HG03060 (cell line): ENCODE results near the gene ZNF408.
"Not testable (repeated sequence)": the region's sequence is repeated elsewhere in the genome, so short reads cannot be mapped to it uniquely, and the experiment has no call there.

Experiments used
- ATAC-seq: cut with Tn5 transposase; IDR thresholded peaks from one replicate; pipeline ENCODE4 v1.9.1; 2021; ENCODE audit warnings: low read depth, moderate number of reproducible peaks; ENCODE audit not compliant: unreplicated experiment

Gene ZNF408

DNA sequence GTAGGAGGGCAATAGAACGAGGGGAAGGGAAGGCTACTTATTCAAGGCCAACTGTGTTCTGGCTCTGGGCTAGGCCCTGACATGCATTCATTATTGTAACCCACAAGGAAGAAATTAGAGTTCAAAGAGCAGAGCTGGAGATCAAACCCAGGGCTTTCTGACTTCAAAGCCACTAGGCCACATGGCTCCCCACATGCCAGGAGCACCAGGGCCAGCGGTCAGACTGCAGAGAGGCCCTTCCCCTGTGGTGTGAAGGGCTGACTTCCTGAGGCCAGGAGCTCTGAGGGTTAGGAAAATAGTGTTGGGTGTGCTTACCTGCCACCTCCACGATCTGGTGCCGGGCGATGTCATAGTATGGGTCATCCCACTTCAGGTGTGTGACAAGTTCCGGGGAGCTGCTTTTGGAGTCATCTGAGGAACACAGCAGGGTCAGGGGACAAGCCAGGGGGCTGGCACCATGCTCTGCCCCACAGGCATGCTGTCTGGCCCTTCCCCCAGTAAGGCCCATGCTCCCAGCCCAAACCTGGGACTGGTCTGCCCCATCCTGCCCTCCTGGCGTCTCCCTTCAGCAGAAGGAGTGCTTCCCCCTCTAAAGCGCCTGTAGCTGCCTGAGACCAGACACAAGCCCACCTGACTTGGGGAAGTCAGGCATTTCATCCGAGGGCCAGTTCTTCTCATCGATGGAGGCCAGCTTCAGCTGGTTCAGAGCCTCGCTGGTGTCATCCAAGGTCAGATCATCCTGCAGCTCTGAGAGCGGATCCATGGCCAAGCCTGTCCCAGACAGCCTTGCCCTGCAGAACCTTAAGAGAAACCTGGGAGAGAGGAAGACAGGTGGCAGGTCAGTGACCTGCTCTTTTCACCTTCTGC is 5.3 kb upstream of the ZNF408 start:
- no peak for ATAC-seq

DNA sequence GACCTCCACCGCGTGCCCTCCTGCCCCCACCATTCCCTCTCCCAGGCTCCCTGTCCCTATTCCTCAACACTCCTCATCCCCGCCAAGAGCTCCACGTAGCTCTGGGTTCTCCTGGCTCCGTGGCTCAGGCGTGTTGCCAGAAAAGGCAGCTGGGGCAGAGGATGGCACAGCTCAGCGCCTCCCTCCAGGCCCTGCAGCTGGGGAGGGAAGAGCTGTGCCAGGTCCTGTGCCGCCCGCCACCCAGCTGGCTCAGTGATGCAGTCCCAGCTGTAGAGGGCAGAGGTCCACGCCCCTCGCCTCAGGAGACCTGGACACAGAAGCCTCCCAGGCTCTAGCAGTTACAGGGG is 4.6 kb upstream of the ZNF408 start:
- ATAC-seq = no peak

DNA sequence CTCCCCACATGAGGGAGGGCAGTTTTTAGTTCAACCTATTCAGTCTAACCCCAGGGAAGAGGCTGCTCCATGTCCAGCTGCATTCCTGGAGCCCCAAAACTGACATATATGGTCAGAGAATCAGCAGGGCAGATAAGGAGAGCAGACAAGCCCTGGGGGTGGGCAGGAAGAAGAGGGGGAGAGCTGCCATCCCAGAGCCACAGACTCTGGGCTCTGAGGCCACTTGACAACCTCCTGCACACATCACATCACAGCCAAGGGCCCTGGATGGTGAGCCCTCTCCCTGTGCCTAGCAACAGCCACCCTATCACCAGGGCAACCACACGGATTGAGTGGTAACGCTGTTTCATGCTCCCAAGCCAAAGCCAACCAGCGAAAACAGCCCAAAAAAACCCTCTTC is 3.5 kb upstream of the ZNF408 start:
- no peak for ATAC-seq

DNA sequence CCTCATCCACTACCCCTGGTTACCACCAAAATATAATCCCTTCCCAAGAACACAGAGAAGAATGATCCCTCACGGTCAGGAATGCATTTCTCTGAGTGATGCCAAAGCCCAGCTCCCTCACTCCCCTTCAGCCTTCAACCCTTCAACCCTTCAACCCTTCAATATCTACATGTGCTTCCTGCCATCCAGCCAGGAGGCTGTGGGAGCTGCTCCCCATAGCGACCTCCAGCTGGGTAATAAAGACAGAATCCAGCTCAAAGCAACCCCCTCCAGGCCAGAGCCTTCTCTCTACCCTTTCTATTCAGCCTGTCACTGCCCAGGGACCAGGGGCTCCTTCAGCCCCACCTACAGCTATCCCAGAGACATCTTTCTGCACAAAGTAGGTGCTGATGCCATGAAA is 3.1 kb upstream of the ZNF408 start:
- ATAC-seq = no peak

DNA sequence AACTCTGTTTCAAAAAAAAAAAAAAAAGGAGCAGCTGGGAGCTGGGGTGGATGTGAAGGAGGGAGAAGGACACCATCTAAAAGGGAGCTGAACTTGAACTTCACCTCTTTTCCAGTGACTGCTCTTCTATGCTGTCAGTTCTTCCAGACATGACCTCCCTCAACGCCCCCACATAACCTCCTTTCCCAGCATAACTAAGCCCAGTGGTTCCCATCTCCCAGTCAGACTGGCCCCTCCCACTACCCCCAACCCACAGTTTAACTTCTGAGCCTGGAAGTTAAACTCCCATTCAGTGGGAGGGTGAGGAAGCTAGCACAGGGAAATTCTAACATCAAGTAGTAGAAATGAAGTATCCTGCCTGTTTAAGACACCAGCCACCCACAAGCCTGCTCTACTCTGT is 2.2 kb upstream of the ZNF408 start:
- ATAC-seq = no peak

DNA sequence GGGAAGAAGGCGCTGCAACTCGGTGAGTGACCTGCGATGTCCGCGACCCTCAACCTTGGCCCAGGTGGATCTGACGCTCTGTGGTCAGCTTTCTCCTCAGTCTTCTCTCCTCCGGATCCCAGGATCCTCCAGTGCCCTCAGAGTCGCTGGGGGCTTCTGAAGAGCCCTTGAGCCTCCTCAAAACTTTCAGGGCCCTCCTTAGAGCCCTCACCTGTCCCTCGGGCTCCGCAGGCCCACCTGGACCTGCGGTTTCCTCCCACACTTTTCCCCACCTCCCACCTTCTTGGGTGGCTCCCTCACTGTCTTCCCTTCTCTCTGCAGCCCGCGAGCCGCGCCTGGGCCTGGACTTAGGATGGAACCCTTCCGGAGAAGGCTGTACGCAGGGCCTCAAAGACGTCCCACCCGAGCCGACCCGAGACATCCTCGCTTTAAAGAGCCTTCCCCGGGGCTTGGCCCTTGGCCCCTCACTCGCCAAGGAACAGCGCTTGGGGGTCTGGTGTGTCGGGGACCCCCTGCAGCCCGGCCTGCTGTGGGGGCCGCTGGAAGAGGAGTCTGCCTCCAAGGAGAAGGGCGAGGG is 335 bp downstream of the ZNF408 start:
- no peak for ATAC-seq

DNA sequence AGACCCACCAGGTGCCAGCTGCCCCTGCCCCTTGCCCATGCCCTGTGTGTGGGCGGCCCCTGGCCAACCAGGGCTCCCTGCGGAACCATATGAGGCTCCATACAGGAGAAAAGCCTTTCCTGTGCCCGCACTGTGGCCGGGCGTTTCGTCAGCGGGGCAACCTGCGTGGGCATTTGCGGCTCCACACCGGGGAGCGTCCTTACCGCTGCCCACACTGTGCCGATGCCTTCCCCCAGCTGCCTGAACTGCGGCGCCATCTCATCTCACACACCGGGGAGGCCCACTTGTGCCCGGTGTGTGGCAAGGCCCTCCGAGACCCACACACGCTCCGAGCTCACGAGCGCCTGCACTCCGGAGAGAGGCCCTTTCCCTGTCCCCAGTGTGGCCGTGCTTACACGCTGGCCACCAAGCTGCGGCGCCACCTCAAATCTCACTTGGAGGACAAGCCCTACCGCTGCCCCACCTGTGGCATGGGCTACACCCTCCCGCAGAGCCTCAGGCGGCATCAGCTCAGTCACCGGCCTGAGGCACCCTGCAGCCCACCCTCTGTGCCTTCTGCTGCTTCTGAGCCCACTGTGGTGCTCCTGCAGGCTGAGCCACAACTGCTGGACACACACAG is 4.3 kb downstream of the ZNF408 start:
- no peak for ATAC-seq

DNA sequence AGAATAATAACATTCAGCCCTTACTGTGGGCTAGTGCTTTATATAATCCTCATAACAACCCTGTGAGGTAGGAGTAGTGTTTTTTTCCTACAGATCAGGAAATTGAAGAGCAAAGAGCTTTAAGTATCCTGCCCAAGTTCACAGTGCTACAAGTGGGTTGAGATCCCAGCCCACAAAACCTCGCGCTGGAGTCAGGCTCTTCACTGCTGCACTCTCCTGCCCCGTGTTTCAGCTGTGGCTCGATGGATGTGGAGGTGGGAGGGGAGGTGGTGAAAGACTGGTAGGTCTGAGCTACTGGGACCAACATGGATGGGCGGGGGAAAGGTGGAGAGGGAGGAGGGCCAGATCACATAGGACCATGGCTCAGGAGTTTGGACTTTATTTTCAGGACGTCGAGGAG is 6.1 kb downstream of the ZNF408 start:
- ATAC-seq = no peak

DNA sequence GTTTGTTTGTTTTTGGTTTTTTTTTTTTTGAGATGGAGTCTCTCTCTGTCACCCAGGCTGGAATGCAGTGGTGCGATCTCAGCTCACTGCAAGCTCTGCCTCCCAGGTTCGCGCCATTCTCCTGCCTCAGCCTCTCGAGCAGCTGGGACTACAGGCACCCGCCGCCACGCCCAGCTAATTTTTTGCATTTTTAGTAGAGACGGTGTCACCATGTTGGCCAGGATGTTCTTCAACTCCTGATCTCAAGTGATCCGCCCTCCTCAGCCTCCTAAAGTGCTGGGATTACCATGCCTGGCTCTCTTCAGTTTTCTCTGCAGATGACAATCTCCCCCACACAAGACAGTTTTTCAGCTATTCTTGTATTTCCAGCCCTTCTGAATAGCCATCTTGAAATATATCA is 8.5 kb downstream of the ZNF408 start:
- not testable (repeated sequence) for ATAC-seq

DNA sequence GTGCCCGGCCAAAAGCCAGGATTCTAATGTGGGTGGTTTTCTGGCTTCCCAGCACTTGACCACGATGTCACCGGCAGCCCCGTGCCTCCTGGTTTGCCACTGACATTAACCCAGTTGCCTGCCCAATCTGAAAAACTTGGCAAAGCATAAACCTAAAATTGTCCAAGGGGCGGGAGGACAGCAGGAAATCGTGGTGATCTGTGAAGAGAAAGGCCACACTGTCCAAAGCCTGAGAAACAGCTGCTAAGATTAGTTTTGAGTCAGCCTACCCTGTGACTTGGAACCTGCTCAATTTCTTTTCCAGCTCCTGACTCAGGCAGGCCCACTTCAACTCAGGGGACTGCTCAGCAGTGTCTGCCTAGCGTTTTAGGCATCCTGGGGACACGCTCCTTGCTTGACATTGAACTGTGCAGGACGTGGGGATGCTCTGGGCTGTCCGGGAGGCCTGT is 10.0 kb downstream of the ZNF408 start:
- ATAC-seq = no peak

DNA sequence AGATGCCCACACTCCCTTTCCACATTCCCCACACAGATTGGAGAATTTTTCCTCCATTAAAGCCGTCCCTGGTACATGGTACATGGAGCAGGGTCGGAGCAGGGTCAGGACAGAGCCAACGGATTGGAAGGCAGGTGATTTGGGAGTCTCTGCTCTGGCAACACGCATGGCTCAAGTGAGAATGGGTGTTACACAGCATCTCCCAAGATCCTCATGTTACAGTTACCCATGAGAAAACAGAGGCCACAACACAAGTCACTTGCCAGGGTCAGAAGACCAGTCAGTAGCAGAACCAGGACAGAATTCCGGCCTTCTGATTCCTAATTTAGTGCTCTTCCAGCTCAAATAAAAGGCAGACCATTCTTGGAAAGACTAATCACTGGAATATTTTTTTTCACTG is 10.5 kb downstream of the ZNF408 start:
- ATAC-seq = no peak

DNA sequence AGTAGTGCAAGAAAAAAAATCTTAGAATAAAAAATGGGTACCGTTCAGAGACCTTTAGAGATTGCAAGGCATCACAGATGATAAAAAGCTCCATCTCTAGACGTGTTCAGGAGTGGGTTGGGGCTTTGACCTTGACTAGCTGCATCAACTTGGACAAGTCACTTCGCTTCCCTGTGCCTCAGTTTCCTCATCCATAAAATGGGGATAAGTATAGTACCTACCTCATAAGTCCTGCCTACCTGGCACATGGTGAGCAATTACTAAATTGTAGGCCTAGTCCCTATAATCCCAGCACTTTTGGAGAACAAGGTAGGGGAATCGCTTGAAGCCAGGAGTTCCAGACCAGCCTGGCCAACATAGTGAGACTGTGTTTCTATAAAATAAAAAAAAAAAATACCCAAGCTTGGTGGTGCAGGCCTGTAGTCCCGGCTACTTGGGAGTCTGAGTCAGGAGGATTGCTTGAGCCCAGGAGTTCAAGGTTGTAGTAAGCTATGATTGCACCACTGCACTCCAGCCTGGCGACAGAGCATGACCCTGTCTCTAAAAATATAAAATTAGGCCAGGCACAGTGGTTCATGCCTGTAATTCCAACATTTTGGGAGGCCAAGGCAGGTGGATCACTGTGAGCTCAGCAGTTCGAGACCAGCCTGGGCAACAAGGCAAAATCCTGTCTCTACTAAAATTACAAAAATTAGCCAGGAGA is 12.2 kb downstream of the ZNF408 start:
- ATAC-seq = no peak

DNA sequence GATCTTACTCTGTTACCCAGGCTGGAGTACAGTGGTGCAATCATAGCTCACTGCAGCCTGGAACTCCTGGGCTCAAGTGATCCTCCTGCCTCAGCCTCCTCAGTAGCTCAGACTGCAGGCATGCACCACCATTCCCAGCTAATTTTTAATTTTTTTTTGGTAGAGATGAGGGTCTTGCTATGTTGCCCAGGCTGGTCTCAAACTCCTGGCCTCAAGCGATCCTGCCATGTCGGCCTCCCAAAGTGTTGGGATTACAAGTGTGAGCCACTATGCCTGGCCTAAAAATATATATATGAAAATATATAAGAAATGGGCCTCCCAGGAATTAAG is 17.0 kb downstream of the ZNF408 start:
- ATAC-seq = not testable (repeated sequence)

DNA sequence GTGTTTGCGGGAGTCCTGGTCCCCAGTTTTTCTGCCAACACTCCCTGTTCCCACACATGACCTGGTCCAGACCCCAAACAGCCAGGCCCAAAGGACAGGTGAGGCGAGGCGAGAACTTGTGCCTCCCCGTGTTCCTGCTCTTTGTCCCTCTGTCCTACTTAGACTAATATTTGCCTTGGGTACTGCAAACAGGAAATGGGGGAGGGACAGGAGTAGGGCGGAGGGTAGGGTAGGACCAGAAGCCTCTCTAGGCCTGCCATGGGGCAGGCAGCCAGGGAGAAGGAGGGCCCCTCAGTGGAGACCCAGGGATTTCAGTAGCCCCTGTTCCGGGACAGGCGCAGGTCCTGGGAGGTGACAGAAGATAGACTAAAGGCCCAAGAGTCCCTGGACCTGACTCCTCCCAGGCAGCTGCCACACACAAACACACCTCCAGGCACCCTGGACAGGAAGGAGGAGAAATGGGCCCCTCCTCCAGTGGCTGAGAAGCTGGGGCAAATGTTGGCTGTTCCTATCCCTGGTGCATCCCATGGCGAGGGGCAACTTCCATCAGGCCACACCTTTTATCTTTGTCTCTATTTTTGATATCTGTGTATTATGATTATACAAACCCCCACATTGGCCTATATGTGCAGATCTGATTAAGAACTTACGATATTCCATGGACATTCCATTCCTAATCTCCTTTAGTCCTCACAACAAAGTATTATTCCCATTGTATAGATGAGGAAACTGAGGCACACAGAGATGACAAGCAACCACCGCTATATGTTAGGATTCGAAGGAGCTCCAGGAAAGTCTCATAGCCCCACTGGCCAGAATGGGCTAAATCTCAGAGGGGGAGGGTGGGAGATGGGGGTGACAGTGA is 17.6 kb downstream of the ZNF408 start:
- ATAC-seq = no peak

DNA sequence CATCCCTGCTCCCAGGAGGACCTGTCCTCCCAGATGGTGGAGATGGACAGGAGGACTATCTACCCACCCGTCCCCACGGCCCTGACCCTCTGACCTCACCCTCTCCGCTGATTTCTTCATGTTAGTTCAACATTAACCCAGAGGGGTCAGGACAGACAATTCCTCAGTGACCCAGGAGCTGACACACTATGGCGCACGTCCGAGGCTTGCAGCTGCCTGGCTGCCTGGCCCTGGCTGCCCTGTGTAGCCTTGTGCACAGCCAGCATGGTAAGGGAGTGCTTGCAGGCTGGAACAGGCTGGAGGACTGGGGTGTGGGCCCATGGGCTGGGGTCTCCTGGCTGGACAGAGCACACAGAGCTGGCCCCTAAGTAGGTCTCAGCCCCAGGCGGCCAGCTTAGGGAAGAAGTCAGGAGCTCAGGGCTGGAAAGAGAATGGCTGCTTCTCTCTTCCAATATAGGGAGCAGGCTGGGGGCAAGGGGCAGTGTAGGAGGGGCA is 18.3 kb downstream of the ZNF408 start, which contains the start of gene F2:
TSS of gene F2 (plus strand) at position 166 of the 495 bp plus-strand sequence. CDS start at position 189, 23 bp downstream.
- ATAC-seq = no peak

DNA sequence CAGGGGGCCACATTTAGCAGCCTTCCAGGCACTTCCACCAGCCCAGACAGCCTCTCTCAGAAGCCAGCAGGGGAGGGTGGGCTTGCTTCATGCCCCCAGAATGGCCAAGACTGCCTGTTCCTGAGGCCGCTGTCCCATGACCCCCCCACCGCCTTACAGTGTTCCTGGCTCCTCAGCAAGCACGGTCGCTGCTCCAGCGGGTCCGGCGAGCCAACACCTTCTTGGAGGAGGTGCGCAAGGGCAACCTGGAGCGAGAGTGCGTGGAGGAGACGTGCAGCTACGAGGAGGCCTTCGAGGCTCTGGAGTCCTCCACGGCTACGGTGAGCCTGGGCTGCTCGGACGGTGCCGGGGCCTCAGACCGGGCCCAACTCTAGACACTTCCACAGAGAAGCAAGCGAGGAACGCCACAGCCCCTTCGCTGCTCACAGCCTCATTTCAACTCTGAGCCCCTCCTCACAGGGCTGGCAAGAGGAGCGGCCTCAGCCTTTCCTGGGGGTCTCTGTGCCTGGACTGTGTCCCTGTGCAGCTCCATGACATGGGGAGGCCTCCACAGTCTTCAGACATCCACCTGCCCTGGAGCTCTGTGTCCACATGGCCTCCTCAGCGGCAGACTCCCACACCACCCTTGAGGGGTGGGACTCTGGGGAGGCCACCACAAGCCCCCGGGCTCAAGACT is 18.9 kb downstream of the ZNF408 start:
- no peak for ATAC-seq

DNA sequence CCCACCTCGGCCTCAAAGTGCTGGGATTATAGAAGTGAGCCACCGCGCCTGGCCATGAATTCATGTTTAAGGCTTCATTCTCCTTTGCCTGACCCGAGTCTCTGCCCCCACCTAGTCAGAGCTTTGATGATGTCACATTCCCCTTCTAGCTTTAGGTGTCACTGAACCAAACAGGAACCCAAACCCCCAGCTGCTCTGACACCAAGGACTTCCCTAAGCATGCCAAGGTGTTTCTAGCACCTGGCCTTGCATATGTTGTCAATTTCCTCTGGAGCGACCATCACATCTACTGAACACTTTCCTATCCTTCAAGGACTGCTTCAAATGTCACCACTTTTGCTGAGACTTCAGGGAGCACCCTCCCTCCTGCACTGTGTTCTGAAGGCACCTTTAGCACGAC is 20.5 kb downstream of the ZNF408 start:
- no peak for ATAC-seq

DNA sequence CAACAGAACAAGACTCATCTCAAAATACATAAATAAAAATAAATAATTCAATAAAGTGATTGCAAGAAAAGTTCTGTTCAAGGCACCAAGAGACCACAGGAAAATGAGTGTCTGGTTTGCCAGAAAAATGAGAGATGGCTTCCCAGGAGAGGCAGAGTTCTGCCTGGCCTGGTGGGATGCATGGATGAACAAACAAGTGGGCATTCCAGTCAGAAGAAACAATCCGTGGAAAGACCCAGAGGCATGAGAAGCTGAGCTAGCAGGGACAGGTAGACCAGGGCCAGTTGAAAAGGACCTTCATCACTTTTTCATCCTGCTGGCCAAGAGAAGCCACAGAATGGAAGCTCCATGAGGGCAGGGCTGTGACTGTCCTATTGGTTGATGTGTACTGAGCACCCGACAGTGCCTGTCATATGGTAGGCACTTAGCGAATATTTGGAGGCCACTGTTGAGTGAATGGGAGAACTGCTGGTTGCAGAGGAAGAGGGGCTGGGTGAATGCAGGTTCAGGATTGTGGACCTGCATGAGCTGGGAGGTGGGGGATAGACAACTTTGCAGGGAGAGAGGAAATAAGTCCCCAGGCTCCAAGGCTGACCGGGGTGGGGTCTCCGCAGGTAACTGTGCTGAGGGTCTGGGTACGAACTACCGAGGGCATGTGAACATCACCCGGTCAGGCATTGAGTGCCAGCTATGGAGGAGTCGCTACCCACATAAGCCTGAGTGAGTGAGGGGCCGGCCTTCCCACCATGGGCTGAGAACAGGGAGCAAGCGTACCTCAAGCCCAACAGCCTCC is 21.9 kb downstream of the ZNF408 start:
- ATAC-seq = no peak

DNA sequence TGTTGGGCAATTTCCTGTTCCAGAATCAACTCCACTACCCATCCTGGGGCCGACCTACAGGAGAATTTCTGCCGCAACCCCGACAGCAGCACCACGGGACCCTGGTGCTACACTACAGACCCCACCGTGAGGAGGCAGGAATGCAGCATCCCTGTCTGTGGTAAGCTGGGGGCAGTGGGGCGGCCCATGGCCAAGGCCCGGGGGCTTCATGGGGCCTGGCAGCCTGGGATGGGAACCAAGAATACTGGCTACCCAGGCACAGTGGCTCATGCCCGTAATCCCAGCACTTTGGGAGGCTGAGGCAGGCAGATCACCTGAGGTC is 22.5 kb downstream of the ZNF408 start:
- ATAC-seq = no peak
